DMS 273 treated with DMSO at 0.1 percent for 48 hours (cell line): ENCODE measurements around the gene LPO.

Experiments
- DNase-seq: peaks from one replicate; lab custom pipeline; 2025; lab: John Stamatoyannopoulos, UW

The LPO gene

DNA sequence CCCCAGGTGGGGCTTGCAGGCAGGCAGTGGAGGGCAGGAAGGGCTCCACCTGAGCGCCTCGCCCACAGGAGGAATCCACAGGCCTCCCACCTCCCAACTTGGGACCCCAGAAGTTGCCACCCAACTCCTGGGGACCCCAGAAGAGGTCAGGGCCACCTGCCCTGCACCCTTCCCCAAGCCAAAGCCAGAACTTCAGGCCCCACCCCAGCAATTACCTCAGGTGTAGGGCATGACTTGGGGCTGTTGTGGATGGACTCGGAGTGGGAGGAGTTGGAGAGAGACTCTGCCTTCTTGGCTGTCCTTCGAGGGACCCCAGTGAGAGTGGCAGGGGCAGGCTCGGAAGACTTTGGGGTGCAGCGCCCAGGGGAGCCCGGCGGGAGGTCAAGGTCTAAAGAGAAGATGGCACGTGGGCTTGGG, 79.7 kb downstream of the LPO start:
- no peak for DNase-seq
